BJ (cell line): ENCODE data around the gene RALGAPB. TPM values are rescaled to one million over a fixed set of nuclear protein-coding genes. Genes with fewer than 3 reads are reported as not detected.
A peak's percentile ranks its signal among the peaks of the same experiment; 100 is the strongest.

Experiments used
- CTCF ChIA-PET: fragments of 350-600 bp; formaldehyde crosslinking; extraction: SDS; loops from one replicate; lab custom pipeline; 2021; ENCODE audit warnings: antibody characterized with exemption, inconsistent platforms; lab: Yijun Ruan, JAX
- POLR2A ChIA-PET: fragments of 300-600 bp; sonication (Branson Sonifier 250); formaldehyde crosslinking; extraction: SDS; loops from one replicate; lab custom pipeline; 2021; ENCODE audit warnings: antibody characterized with exemption; lab: Charles Lee
- DNase-seq: peaks from one replicate; pipeline ENCODE4 v3.0.0-alpha.2; 2011; ENCODE audit warnings: low read depth
- H3K27me3 ChIP-seq: 2 replicates; pipeline ENCODE4 v1.6.0; 2011; ENCODE audit warnings: low read length; ENCODE audit not compliant: control insufficient read depth, insufficient read depth
- H3K36me3 ChIP-seq: 2 replicates; pipeline ENCODE4 v1.5.1; 2011; ENCODE audit warnings: low read length; ENCODE audit not compliant: control insufficient read depth, insufficient read depth
- H3K4me3 ChIP-seq: 2 replicates; pipeline ENCODE4 v1.5.1; 2011; ENCODE audit warnings: low read depth, mild to moderate bottlenecking, control low read depth, low read length
- polyA plus RNA-seq: library from polyadenylated mRNA; depleted of rRNA; stranded (reverse); fragments of >200 nt; gene quantifications from 2 replicates; pipeline ENCODE4 v1.2.3, GENCODE V29; 2011
- TF ChIP-seq, protein P1 (sequence below): IDR thresholded peaks from 2 replicates; pipeline ENCODE4 v1.5.1; 2011; ENCODE audit warnings: low read depth, mild to moderate bottlenecking, control low read depth, inconsistent platforms, low read length, moderate library complexity; ENCODE audit not compliant: insufficient read depth

The RALGAPB gene
- polyA plus RNA-seq, 1 experiment, result 14.8 TPM

DNA sequence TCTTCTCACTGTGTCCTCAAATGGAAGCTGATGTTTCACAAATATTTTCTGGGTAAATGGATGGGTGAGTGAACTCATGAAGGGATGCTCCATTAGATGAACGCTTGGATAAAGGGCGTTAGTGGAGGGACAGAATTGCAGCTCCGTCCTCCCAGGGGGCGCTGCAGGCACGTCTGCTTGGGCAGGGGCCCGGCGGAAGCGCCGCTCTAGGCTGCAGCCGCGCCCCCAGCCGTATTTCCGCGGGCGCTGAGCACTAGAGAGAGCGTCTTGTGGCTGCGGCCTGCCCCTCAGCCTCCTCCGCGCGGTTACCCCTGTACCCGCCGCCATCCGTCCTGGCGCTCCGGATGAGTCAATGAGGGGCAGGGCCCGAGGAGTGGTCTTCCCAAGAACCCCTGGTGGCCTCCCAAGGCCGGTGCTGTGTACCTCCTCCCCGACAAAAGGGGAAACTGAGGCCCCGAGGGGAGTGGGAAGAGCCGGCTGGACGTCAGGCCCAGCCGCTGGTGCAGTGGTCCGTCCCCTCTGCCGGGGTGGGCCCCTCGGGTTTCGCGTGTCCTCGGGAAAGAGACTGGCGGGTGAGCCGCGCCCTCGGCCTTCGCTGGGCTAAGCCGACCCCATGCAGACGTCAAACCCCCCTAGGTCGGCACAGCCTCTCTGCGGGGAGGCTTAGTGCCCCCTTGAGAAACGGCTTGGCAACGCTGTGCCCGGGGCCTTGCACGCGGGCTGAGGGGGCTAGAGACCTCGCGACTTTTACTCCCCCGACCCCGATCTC is 26.0 kb upstream of the RALGAPB start:
- ChIA-PET POLR2A (interaction anchor here (1.5 kb wide), 1 partner anchor 11 kb away, joined by 8 read pairs; the partner anchor contains the start of gene SNHG17), CTCF (interaction anchor here (0.7 to 5.4 kb wide), 18 partner anchors 9 to 882 kb away, joined by 3 to 58 read pairs (median 5); partner anchors contain the start of genes RALGAPB and SNHG17)
- peak; percentile 32 for DNase-seq
- H3K27me3 ChIP-seq, result peaks cover 1% of the 10 kb centered on the region; the same call in 1 of the 2 replicates
- H3K4me3 ChIP-seq, result peak overlapping the region; percentile 79
- TF ChIP-seq, protein P1, sequence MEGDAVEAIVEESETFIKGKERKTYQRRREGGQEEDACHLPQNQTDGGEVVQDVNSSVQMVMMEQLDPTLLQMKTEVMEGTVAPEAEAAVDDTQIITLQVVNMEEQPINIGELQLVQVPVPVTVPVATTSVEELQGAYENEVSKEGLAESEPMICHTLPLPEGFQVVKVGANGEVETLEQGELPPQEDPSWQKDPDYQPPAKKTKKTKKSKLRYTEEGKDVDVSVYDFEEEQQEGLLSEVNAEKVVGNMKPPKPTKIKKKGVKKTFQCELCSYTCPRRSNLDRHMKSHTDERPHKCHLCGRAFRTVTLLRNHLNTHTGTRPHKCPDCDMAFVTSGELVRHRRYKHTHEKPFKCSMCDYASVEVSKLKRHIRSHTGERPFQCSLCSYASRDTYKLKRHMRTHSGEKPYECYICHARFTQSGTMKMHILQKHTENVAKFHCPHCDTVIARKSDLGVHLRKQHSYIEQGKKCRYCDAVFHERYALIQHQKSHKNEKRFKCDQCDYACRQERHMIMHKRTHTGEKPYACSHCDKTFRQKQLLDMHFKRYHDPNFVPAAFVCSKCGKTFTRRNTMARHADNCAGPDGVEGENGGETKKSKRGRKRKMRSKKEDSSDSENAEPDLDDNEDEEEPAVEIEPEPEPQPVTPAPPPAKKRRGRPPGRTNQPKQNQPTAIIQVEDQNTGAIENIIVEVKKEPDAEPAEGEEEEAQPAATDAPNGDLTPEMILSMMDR, result peak; percentile 95
- peaks cover 4% of the 10 kb centered on the region for H3K36me3 ChIP-seq

DNA sequence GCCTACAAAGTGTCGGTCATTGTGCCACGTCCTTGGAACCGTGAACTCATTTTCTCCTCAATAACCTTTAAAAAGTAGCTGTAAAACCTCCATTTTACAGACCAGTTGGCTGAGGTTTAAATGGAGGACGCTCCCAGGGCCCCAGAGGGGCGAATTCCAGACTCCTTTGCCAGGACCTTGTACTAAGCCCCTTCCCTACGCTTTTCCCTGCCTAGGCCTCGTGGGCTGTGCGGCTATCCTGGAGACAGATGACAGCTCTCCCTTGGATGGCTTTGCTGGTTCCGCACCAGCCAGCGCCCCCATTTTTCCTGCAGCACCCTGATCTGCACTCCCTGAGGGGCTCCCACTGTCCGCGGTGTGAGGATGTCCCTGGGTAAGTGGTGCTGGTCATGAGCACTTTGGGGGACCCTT is 25.4 kb upstream of the RALGAPB start:
- Histone ChIP-seq H3K4me3 (peak overlapping the region; percentile 79), H3K27me3 (peaks cover 1% of the 10 kb centered on the region; the same call in 1 of the 2 replicates), H3K36me3 (peaks cover 4% of the 10 kb centered on the region)
- CTCF ChIA-PET, result interaction anchor here (0.7 to 5.4 kb wide), 8 partner anchors 8 to 39 kb away, joined by 3 to 58 read pairs (median 6); partner anchors contain the start of genes RALGAPB and SNHG17
- TF ChIP-seq, protein P1, result no peak
- DNase-seq, result no peak
- POLR2A ChIA-PET, result interaction anchor here (1.5 kb wide), 1 partner anchor 12 kb away, joined by 8 read pairs; the partner anchor contains the start of gene SNHG17

DNA sequence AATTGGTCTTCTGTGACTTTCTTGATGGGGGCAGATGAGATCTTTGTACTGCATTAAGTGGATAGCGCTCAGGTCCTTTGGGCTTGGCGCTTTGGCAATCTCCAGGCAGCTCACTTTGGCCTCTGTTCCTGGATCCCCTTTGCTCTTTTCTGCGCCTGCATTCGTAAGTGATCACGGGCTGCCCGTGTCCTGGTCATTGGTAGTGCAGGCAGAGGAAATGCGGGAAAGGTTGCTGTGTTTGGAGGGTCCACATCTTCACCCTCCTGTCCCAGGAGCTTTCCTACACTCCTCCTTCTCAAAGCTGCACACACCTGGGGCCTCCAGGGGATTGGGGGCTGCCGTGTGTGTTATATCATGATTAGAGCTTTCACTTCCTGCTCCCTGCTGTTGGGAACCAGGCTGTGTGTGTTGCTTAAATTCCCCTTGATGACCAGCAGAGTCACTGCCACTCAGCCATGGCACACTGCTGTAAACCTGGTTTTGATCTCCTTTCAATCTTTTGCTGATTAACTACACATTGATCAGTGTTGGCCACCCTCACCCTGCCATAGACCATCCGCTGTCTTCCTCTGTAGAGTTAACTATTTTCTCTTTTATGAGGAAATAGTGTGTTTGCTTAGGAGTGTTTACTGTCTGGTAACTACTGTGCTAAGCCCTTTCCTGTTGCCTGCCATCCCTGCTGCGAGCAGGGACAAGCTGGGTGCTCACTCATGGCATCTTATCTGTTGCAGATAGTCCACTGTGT is 24.5 kb upstream of the RALGAPB start:
- ChIA-PET POLR2A (no interaction called here), CTCF (interaction anchor here (1.0 to 5.4 kb wide), 4 partner anchors 10 to 37 kb away, joined by 3 to 58 read pairs (median 6); partner anchors contain the start of genes RALGAPB and SNHG17)
- Histone ChIP-seq H3K4me3 (no peak overlapping the region), H3K36me3 (peaks cover 4% of the 10 kb centered on the region), H3K27me3 (no peaks in the 10 kb centered on the region)
- TF ChIP-seq, protein P1, result no peak
- DNase-seq, result no peak

DNA sequence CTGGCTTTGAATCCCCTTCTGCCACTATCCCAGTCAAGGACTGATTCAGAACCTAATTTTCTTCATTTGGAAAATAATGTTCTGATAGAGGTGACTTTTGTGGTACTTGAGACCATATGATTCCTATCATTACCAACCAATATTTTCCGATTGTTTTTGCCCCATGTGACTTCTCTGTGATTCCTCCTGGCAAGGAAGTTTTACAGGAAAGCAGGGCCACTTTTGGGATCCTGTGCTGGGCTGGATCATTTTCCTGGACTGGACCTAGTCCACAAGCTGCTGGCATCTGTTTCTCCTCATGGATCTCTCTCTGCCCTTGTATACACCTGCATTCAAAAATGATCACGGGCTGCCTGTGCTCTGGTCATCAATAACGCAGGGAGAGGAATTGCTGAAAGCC is 23.6 kb upstream of the RALGAPB start:
- TF ChIP-seq, protein P1, result no peak
- peaks cover 4% of the 10 kb centered on the region for H3K36me3 ChIP-seq
- no peaks in the 10 kb centered on the region for H3K27me3 ChIP-seq
- ChIA-PET CTCF (interaction anchor here (1.1 kb wide), 1 partner anchor 23 kb away, joined by 4 read pairs; the partner anchor contains the start of gene RALGAPB), POLR2A (no interaction called here)
- DNase-seq, result no peak
- no peak overlapping the region for H3K4me3 ChIP-seq
